SK-N-SH (cell line): ENCODE measurements around the gene DEXI. TPM values are rescaled to one million over a fixed set of nuclear protein-coding genes. Genes with fewer than 3 reads are reported as not detected.

ENCODE experiments used
- CTCF ChIA-PET: fragments of 300-600, 350-600 bp; formaldehyde crosslinking; extraction: SDS; loops from one replicate; lab custom pipeline; 2021; lab: Yijun Ruan, JAX
- POLR2A ChIA-PET: fragments of 350-600 bp; sonication (Branson Sonifier 250); formaldehyde crosslinking; extraction: SDS; loops from one replicate; lab custom pipeline; 2020; ENCODE audit warnings: antibody characterized with exemption, inconsistent platforms; lab: Yijun Ruan, JAX
- DNase-seq: peaks from one replicate; pipeline ENCODE4 v3.0.0; 2012
- H2AFZ ChIP-seq: fragments of 200-600 bp; sonication (generic); 2 replicates; pipeline ENCODE4 v1.8.1; 2016; ENCODE audit warnings: antibody characterized with exemption, mild to moderate bottlenecking, low read depth
- H3F3A ChIP-seq: fragments of 200-600 bp; sonication (generic); replicated peaks from 2 replicates; pipeline ENCODE3; 2016; ENCODE audit warnings: antibody characterized with exemption, mild to moderate bottlenecking; ENCODE audit not compliant: insufficient read depth
- H3K27ac ChIP-seq, 2 experiments: fragments of 200-500 bp in 1 of 2; fragments of 200-600 bp in 1 of 2; sonication (Bioruptor generic) in 1 of 2; sonication (generic), shearing (Covaris generic) in 1 of 2; 2 replicates each; pipeline versions ENCODE4 v1.5.1 to v1.6.1; 2014 to 2016; ENCODE audit warnings: low read depth in 2 of 2, inconsistent platforms in 1 of 2, low read length in 1 of 2, mild to moderate bottlenecking in 1 of 2, mixed read lengths in 1 of 2
- H3K27me3 ChIP-seq: fragments of 200-600 bp; sonication (generic), shearing (Covaris generic); 2 replicates; pipeline ENCODE4 v1.6.1; 2016; ENCODE audit warnings: mixed run types; ENCODE audit not compliant: insufficient read depth
- H3K36me3 ChIP-seq, 2 experiments: fragments of 200-500 bp in 1 of 2; fragments of 200-600 bp in 1 of 2; sonication (Bioruptor generic) in 1 of 2; sonication (generic) in 1 of 2; replicated peaks in 1 of 2; 2 replicates each; pipeline versions ENCODE3 to v1.5.1; 2014 to 2016; ENCODE audit warnings: low read length in 1 of 2, mild to moderate bottlenecking in 1 of 2; ENCODE audit not compliant: insufficient read depth in 2 of 2, control insufficient read depth in 1 of 2
- H3K4me1 ChIP-seq, 2 experiments: fragments of 200-500 bp in 1 of 2; fragments of 200-600 bp in 1 of 2; sonication (Bioruptor generic) in 1 of 2; sonication (generic), shearing (Covaris generic) in 1 of 2; 2 replicates each; pipeline versions ENCODE4 v1.5.1 to v1.6.1; 2014 to 2016; ENCODE audit warnings: low read depth in 1 of 2, low read length in 1 of 2, mixed run types in 1 of 2; ENCODE audit not compliant: insufficient read depth in 2 of 2, control insufficient read depth in 1 of 2
- H3K4me2 ChIP-seq: fragments of 200-600 bp; sonication (generic), shearing (Covaris generic); 2 replicates; pipeline ENCODE4 v1.6.1; 2017; ENCODE audit warnings: mixed run types
- H3K4me3 ChIP-seq, 2 experiments: fragments of 200-500 bp in 1 of 2; fragments of 200-600 bp in 1 of 2; sonication (Bioruptor generic) in 1 of 2; sonication (generic), shearing (Covaris generic) in 1 of 2; 2 replicates each; pipeline versions ENCODE4 v1.5.1 to v1.8.1; 2014 to 2016; ENCODE audit warnings: low read depth in 2 of 2, inconsistent platforms in 1 of 2, low read length in 1 of 2, mild to moderate bottlenecking in 1 of 2, mixed read lengths in 1 of 2, moderate library complexity in 1 of 2
- H3K79me2 ChIP-seq: fragments of 200-600 bp; sonication (generic); 2 replicates; pipeline ENCODE4 v1.8.1; 2017; ENCODE audit warnings: mild to moderate bottlenecking; ENCODE audit not compliant: insufficient read depth
- H3K9ac ChIP-seq: fragments of 200-600 bp; sonication (generic); 2 replicates; pipeline ENCODE4 v1.6.1; 2017; ENCODE audit warnings: mixed run types
- H3K9me2 ChIP-seq: fragments of 200-600 bp; sonication (generic); 2 replicates; pipeline ENCODE4 v1.6.1; 2017; ENCODE audit warnings: mixed run types
- H3K9me3 ChIP-seq: fragments of 200-600 bp; sonication (generic); 2 replicates; pipeline ENCODE4 v1.6.1; 2017; ENCODE audit warnings: mixed run types, mild to moderate bottlenecking, moderate library complexity
- H4K20me1 ChIP-seq: fragments of 200-600 bp; sonication (generic); 2 replicates; pipeline ENCODE4 v1.6.1; 2017; ENCODE audit warnings: mild to moderate bottlenecking, mixed run types; ENCODE audit not compliant: insufficient read depth
- CHD2 ChIP-seq: fragments of 150-350 bp; IDR thresholded peaks from 2 replicates; pipeline ENCODE4 v1.6.1; 2018; ENCODE audit warnings: low read length; ENCODE audit not compliant: partially characterized antibody
- EP300 ChIP-seq, 2 experiments: IDR thresholded peaks; 2 replicates each; pipeline versions ENCODE4 v1.4.0 to v1.6.1; 2012; ENCODE audit warnings: borderline replicate concordance in 1 of 2, low read depth in 1 of 2, low read length in 1 of 2
- FOSL2 ChIP-seq: IDR thresholded peaks from 2 replicates; pipeline ENCODE4 v1.4.0; 2012; ENCODE audit warnings: low read depth, mild to moderate bottlenecking, moderate library complexity, borderline replicate concordance
- FOXJ3 ChIP-seq: sonication (generic); formaldehyde crosslinking; IDR thresholded peaks from 2 replicates; pipeline ENCODE4 v1.5.1; 2020; ENCODE audit warnings: mild to moderate bottlenecking, missing genetic modification reagents
- GATA2 ChIP-seq: sonication (generic); formaldehyde crosslinking; IDR thresholded peaks from 2 replicates; pipeline ENCODE4 v1.5.0; 2020; ENCODE audit warnings: mild to moderate bottlenecking, missing genetic modification reagents
- MXI1 ChIP-seq: IDR thresholded peaks from 2 replicates; pipeline ENCODE4 v1.6.1; 2012; ENCODE audit warnings: mild to moderate bottlenecking, low read depth, low read length, improper control_type of control experiment
- NRF1 ChIP-seq: IDR thresholded peaks from 2 replicates; pipeline ENCODE4 v1.6.1; 2012; ENCODE audit warnings: low read depth, mild to moderate bottlenecking, low read length
- RAD21 ChIP-seq: IDR thresholded peaks from 2 replicates; pipeline ENCODE4 v1.6.1; 2012; ENCODE audit warnings: mild to moderate bottlenecking, low read length
- RCOR1 ChIP-seq: fragments of 150-350 bp; IDR thresholded peaks from 2 replicates; pipeline ENCODE4 v1.6.1; 2017; ENCODE audit warnings: antibody characterized with exemption, low read length
- TEAD4 ChIP-seq: IDR thresholded peaks from 2 replicates; pipeline ENCODE4 v1.4.0; 2012; ENCODE audit warnings: mild to moderate bottlenecking, borderline replicate concordance; ENCODE audit not compliant: insufficient read depth
- WGBS: methylation state at CpG from one replicate; pipeline ENCODE4 v1.1.6; 2017; ENCODE audit warnings: low lambda C conversion rate; 5-methylcytosine and 5-hydroxymethylcytosine counted together
- polyA plus RNA-seq, 3 experiments: library from polyadenylated mRNA; depleted of rRNA; stranded (reverse); fragments of >200 nt; gene quantifications; 2 replicates each; pipeline ENCODE4 v1.2.3, GENCODE V29; 2012
- TF ChIP-seq, protein P1 (sequence below): IDR thresholded peaks from 2 replicates; pipeline ENCODE4 v1.4.0; 2012; ENCODE audit warnings: low read depth
- TF ChIP-seq, protein P2 (sequence below): IDR thresholded peaks from 2 replicates; pipeline ENCODE4; 2012
- TF ChIP-seq, protein P3 (sequence below): IDR thresholded peaks from 2 replicates; pipeline ENCODE4 v1.4.0; 2012; ENCODE audit warnings: low read depth, borderline replicate concordance

Gene DEXI
- polyA plus RNA-seq, 1 of the 3 experiments (the other 2 are of a cell fraction): 55.5 TPM

DNA sequence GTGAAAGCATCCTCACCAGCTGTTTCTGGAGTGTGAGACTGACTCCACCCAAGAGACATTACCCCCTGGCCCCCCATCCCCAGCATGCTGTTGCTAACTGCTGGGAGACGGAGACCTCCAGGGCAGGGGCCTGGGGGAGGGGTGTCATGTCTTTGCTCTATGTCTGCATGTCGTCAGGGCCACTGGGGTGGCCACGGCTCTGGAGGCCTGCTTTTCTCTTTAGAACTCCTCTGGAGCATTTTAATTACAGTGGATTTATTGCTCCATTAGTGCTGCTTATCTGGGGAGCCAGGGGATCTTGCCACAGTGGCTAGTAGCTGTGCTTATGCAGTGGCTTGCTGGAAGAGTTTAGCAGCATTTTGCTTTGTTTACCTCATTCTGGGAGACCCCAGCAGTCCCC is 34.4 kb upstream of the DEXI start:
- no peak overlapping the region for H3K4me2 ChIP-seq
- no peaks in the 10 kb centered on the region for H3K79me2 ChIP-seq
- peak overlapping the region in 1 of 2 experiments; percentile 63; a peak in 2 of 4 replicates for H3K27ac ChIP-seq
- H3K9me2 ChIP-seq: no peaks in the 10 kb centered on the region
- peaks cover 3 to 18% of the 10 kb centered on the region in 2 experiments; a peak in 3 of 4 replicates for H3K4me1 ChIP-seq
- H3K27me3 ChIP-seq: no peaks in the 10 kb centered on the region
- peak; percentile 75 for DNase-seq
- TF ChIP-seq MXI1 (peak; percentile 67; the same call in 1 of the 2 replicates), TEAD4 (no peak), NRF1 (no peak), EP300 (IDR thresholded peaks at IDR 0.05; ENCODE audit: borderline replicate concordance in 1 of 2, low read depth in 1 of 2, low read length in 1 of 2) (peak in 1 of 2 experiments; percentile 79; a peak in 2 of 4 replicates), RAD21 (peak; percentile 39; the same call in 1 of the 2 replicates), FOXJ3 (CRISPR knock-in tag) (peak; percentile 74; the same call in 1 of the 2 replicates), RCOR1 (peak; percentile 93), GATA2 (CRISPR knock-in tag) (peak; percentile 80), FOSL2 (no peak), CHD2 (peak; percentile 76)
- TF ChIP-seq, protein P1, sequence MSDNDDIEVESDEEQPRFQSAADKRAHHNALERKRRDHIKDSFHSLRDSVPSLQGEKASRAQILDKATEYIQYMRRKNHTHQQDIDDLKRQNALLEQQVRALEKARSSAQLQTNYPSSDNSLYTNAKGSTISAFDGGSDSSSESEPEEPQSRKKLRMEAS: no peak
- TF ChIP-seq, protein P2, sequence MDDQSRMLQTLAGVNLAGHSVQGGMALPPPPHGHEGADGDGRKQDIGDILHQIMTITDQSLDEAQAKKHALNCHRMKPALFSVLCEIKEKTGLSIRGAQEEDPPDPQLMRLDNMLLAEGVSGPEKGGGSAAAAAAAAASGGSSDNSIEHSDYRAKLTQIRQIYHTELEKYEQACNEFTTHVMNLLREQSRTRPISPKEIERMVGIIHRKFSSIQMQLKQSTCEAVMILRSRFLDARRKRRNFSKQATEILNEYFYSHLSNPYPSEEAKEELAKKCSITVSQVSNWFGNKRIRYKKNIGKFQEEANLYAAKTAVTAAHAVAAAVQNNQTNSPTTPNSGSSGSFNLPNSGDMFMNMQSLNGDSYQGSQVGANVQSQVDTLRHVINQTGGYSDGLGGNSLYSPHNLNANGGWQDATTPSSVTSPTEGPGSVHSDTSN: no peak
- TF ChIP-seq, protein P3, sequence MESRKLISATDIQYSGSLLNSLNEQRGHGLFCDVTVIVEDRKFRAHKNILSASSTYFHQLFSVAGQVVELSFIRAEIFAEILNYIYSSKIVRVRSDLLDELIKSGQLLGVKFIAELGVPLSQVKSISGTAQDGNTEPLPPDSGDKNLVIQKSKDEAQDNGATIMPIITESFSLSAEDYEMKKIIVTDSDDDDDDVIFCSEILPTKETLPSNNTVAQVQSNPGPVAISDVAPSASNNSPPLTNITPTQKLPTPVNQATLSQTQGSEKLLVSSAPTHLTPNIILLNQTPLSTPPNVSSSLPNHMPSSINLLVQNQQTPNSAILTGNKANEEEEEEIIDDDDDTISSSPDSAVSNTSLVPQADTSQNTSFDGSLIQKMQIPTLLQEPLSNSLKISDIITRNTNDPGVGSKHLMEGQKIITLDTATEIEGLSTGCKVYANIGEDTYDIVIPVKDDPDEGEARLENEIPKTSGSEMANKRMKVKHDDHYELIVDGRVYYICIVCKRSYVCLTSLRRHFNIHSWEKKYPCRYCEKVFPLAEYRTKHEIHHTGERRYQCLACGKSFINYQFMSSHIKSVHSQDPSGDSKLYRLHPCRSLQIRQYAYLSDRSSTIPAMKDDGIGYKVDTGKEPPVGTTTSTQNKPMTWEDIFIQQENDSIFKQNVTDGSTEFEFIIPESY: no peak
- H3K4me3 ChIP-seq: no peak overlapping the region
- no peaks in the 10 kb centered on the region for H3K9me3 ChIP-seq
- ChIA-PET CTCF (interaction anchor here (0.7 to 6.4 kb wide), 7 partner anchors 12 to 372 kb away, joined by 3 to 52 read pairs (median 4); partner anchors contain the start of gene SOCS1), POLR2A (interaction anchor here (0.7 to 1.0 kb wide), 2 partner anchors 160 to 279 kb away, joined by 3 read pairs; partner anchors contain the start of gene SOCS1)
- no peak overlapping the region for H2AFZ ChIP-seq
- peaks cover 21 to 40% of the 10 kb centered on the region in 2 experiments for H3K36me3 ChIP-seq
- no peak overlapping the region for H3K9ac ChIP-seq
- H3F3A ChIP-seq: peaks cover 1% of the 10 kb centered on the region
- no peaks in the 10 kb centered on the region for H4K20me1 ChIP-seq
- WGBS: 20% methylated on average over 1 of the region's 3 CpGs
